ENCODE results near the gene SPAG9. TPM values are rescaled to one million over a fixed set of nuclear protein-coding genes. Genes with fewer than 3 reads are reported as not detected.

Gene SPAG9
- total RNA-seq, 1 experiment from 2014 or later: 77.6 TPM

- TF ChIP-seq REST (IDR thresholded peaks at IDR 0.05; ENCODE audit: low read depth) (no peak), SRF (IDR thresholded peaks at IDR 0.05; ENCODE audit: low read depth) (no peak), CTCF (IDR thresholded peaks at IDR 0.05 in 2 of 3, conservative IDR thresholded peaks at IDR 0.05 in 1 of 3; ENCODE audit: borderline replicate concordance in 1 of 3, insufficient read depth in 1 of 3, low read depth in 2 of 3, low read length in 2 of 3) (no peak), CBX3 (IDR thresholded peaks at IDR 0.05; ENCODE audit: low read depth) (no peak), EZH2phosphoT487 (IDR thresholded peaks at IDR 0.05; ENCODE audit: borderline replicate concordance) (no peak), JUND (IDR thresholded peaks at IDR 0.05) (no peak), RAD21 (IDR thresholded peaks at IDR 0.05; ENCODE audit: low read depth) (no peak)
Observed at GRCh38 chr17:51161541-51161940, 40.9 kb upstream of the SPAG9 start (continued).

- Histone ChIP-seq H3K27me3 (ENCODE audit: insufficient read depth, low read length) (no peaks in the 10 kb centered on the region), H3K27ac (ENCODE audit: low read depth, low read length) (no peak overlapping the region), H3K79me2 (ENCODE audit: insufficient read depth, low read length) (peaks cover 86% of the 10 kb centered on the region), H2AFZ (ENCODE audit: low read depth, low read length, poor library complexity, severe bottlenecking) (no peak overlapping the region), H3K4me2 (ENCODE audit: low read length) (no peak overlapping the region), H3K9me2 (ENCODE audit: insufficient read depth) (no peaks in the 10 kb centered on the region), H3K36me3 (ENCODE audit: control insufficient read depth in 1 of 2, insufficient read depth in 2 of 2, low read length in 2 of 2) (peaks cover 64 to 77% of the 10 kb centered on the region in 2 experiments), H3K9me3 (ENCODE audit: control insufficient read depth in 1 of 2, insufficient read depth in 1 of 2, low read depth in 1 of 2, low read length in 2 of 2) (no peaks in the 10 kb centered on the region), H4K20me1 (ENCODE audit: insufficient read depth) (peaks cover 21% of the 10 kb centered on the region; the same call in 1 of the 2 replicates), H3K4me1 (ENCODE audit: control insufficient read depth in 1 of 2, insufficient read depth in 2 of 2, low read length in 2 of 2) (peaks cover 5 to 9% of the 10 kb centered on the region in 2 experiments; a peak in 3 of 4 replicates), H3K4me3 (replicated peaks in 1 of 2; ENCODE audit: low read depth in 1 of 2, low read length in 2 of 2) (no peak overlapping the region), H3K9ac (ENCODE audit: low read length) (no peak overlapping the region)
- RAD21 ChIA-PET (ENCODE audit: low non-redundant PET in 1 of 2, low total read pairs in 2 of 2, uncharacterized antibody in 2 of 2, unreplicated experiment in 2 of 2): no interaction called here
- CTCF ChIA-PET: no interaction called here
- BruUV-seq (replicated peaks): no TSS peak
- ATAC-seq (no peak), DNase-seq (ENCODE audit: low read depth, low spot score) (no peak)
- intact Hi-C loops (cut with micrococcal nuclease): loop anchor here (5.0 to 10.0 kb wide), 2 partner anchors 177 to 615 kb away; partner anchors contain the start of gene SPATA20
- POLR2A ChIA-PET: no interaction called here
- TF ChIP-seq CBX3 (IDR thresholded peaks at IDR 0.05; ENCODE audit: low read depth) (no peak), ELF1 (IDR thresholded peaks at IDR 0.05; ENCODE audit: borderline replicate concordance, low read depth) (no peak)
Observed at GRCh38 chr17:51159604-51160003, 38.9 kb upstream of the SPAG9 start.
